IMR-90 (cell line): ENCODE measurements around the gene INTS6L.

Source experiments
- MXI1 ChIP-seq: IDR thresholded peaks from 2 replicates; pipeline ENCODE4 v1.6.1; 2012; ENCODE audit warnings: low read depth, mild to moderate bottlenecking, low read length, moderate library complexity, borderline replicate concordance
- POLR2A ChIP-seq: IDR thresholded peaks from 2 replicates; pipeline ENCODE4 v1.6.1; 2012; ENCODE audit warnings: mild to moderate bottlenecking, low read depth, low read length
- TF ChIP-seq, protein P1 (sequence below): conservative IDR thresholded peaks from 2 replicates; pipeline ENCODE4 v1.5.1; 2012; ENCODE audit warnings: mild to moderate bottlenecking, low read depth, low read length, improper control_type of control experiment
- TF ChIP-seq, protein P2 (sequence below): fragments of 150-350 bp; IDR thresholded peaks from 2 replicates; pipeline ENCODE4 v1.6.1; 2016; ENCODE audit warnings: low read depth, mild to moderate bottlenecking, low read length, moderate library complexity, borderline replicate concordance
- TF ChIP-seq, protein P3 (sequence below): fragments of 150-350 bp; IDR thresholded peaks from 2 replicates; pipeline ENCODE4 v1.6.1; 2017; ENCODE audit warnings: mild to moderate bottlenecking, antibody characterized with exemption, low read length, low read depth

DNA sequence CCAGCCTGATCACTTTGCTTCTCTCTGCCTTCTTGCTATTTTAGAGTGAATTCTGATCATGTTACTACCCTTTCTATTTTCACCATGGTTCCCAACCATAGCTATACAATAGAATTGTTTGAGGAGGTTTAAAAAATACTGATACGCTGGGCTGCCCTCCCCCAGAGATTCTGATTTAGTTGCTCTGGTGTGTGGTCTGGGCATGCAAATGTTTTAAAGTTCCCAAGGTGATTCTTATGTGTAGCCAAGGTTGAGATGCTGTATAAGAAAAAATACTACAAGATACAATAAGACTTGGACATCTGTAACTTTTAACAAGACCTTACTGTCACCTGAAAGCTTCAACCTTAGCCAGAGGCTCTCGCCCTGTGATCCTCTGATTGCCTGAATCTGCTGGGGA is 22.2 kb upstream of the INTS6L start:
- TF ChIP-seq, protein P1, sequence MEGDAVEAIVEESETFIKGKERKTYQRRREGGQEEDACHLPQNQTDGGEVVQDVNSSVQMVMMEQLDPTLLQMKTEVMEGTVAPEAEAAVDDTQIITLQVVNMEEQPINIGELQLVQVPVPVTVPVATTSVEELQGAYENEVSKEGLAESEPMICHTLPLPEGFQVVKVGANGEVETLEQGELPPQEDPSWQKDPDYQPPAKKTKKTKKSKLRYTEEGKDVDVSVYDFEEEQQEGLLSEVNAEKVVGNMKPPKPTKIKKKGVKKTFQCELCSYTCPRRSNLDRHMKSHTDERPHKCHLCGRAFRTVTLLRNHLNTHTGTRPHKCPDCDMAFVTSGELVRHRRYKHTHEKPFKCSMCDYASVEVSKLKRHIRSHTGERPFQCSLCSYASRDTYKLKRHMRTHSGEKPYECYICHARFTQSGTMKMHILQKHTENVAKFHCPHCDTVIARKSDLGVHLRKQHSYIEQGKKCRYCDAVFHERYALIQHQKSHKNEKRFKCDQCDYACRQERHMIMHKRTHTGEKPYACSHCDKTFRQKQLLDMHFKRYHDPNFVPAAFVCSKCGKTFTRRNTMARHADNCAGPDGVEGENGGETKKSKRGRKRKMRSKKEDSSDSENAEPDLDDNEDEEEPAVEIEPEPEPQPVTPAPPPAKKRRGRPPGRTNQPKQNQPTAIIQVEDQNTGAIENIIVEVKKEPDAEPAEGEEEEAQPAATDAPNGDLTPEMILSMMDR: no peak
- TF ChIP-seq, protein P2, sequence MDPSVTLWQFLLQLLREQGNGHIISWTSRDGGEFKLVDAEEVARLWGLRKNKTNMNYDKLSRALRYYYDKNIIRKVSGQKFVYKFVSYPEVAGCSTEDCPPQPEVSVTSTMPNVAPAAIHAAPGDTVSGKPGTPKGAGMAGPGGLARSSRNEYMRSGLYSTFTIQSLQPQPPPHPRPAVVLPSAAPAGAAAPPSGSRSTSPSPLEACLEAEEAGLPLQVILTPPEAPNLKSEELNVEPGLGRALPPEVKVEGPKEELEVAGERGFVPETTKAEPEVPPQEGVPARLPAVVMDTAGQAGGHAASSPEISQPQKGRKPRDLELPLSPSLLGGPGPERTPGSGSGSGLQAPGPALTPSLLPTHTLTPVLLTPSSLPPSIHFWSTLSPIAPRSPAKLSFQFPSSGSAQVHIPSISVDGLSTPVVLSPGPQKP: no peak
- TF ChIP-seq, protein P3, sequence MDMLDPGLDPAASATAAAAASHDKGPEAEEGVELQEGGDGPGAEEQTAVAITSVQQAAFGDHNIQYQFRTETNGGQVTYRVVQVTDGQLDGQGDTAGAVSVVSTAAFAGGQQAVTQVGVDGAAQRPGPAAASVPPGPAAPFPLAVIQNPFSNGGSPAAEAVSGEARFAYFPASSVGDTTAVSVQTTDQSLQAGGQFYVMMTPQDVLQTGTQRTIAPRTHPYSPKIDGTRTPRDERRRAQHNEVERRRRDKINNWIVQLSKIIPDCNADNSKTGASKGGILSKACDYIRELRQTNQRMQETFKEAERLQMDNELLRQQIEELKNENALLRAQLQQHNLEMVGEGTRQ: no peak
- TF ChIP-seq POLR2A (no peak), MXI1 (no peak)
